ENCODE results near the gene PREX1.

Gene PREX1

DNA sequence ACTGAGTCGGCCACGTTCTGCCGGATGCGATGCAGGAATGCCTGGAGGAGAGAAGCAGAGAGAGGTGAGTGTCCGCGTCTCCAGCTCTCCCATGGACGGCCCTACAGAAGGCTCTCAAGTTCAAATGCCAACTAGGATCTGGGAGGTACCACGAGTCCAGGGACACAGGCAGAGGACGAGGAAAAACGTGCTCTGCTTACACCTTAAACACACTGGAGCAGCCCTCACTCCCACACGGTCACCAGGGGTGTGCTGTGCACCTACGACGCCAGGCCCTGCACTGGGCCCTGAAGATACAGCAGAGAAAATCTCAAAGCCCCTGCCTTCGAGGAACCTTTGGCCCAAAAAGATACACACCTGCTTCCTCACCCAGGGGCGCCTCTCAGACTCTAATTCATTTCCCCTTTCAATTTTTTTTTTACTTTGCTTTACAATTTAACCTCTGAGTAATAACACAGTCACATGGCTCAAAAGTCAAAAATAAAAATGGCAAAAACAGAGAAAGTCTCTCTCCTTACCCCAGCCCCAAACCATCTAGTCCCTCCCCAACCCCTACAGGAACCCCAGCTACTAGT, 79.9 kb downstream of the PREX1 start:
- DNase-seq: no peak

DNA sequence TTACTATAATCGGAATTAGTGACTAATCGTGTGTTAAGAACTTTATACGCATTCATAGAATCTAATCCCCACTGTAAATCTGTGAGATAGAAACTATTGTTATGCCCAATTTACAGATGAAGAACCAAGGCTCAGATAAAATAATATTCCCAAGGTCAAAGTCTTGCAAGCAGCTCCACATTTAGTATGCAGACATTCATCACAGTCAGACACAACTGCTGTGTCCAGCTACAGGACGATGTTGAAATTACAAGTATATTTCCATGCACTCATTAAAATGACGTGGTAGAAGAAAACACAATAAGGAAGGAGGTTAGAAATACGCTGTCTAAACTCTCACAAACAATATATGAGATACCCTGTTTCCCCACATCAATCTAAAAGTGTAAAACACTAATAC, 82.5 kb downstream of the PREX1 start:
- DNase-seq: peak in 1 of 2 experiments; percentile 9

DNA sequence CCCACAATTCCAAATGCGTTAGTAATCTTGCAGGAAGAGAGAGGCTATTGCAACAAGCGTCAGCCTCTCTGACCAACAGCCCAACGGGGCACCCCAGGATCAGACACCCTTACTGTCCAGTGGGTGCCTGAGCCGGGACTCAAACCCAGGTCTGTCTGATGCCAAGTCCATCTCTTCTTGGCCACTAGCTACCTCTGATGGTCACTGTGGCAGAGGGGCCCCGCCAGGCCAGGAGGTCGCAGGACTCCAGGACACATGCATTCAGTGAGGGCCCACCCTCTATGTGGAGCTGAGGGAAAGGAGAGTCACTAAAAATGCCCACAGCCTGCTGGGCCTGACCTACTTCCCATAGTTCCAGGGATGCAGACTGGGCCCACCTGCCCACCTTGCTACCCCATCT, 83.3 kb downstream of the PREX1 start:
- no peak for DNase-seq

DNA sequence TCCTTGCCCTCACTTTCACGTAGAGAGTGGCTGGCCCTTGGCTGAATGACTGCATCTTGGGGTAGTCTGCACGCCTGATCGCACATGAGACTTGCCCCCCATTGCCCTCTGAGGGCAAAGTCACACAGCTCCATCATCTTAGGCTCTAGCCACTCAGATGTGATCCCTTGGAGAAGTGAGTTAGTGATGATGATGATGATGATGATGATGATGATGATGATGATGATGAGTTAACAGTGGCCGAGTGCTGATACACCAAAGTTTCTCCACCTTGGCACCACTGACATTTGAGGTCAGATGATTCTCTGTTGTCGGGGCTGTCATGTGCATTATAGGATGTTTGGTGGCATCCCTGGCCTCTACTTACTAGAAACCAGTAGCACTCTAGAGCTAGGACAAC, 84.0 kb downstream of the PREX1 start:
- no peak for DNase-seq

DNA sequence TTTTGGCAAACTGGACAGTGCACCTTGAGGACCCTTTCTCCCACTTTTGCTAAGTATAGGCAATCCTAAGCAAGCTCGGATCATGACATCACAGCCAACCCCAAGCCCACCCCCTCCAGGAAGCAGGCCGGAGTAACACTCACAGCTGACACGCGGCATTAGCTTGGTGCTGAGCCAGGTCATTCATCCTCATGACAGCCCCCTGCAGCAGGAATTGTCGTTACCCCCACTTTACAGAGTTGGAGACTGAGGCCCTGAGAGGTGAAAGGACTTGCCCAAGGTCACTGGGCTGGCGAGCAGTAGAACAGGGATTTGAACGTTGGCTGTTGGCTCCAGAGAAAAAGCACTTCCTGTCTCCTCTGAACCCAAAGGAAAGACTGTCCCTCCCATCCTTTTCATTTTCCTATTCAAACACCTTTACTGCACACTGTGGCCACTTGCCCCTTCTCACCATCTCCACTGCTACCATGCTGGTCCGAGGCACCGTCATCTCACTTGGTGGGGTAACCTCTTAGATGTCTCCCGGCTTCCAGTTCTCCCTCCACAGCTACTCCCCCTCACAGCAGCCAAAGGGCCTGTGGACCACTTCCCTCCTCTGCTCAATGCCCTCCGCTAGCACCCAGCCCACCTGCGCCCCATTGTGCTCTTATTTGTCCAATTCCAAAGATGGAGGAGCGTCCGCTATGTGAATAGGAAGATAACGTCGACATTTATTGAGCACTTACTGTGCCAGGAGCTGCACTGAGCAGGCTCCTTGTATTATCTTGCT, 84.7 kb downstream of the PREX1 start:
- no peak for DNase-seq

DNA sequence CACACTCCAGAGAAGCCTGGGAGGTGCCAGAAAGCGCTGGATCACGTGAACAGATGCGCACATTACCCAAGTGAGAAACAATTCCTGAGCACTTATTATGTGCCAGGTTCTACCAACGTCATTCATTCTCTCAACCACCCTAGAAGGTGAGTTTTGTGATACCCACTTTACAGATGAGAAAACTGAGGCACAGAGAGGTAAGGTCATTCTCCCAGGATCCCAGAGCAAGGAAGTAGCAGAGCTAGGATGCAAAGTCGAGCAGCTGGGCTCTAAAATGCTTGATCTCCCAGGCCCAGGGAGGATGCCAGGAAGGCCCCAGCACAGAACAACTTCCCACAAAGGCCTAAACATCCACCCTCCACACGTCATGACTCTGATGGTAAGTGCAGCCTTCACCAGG, 85.6 kb downstream of the PREX1 start:
- no peak for DNase-seq

DNA sequence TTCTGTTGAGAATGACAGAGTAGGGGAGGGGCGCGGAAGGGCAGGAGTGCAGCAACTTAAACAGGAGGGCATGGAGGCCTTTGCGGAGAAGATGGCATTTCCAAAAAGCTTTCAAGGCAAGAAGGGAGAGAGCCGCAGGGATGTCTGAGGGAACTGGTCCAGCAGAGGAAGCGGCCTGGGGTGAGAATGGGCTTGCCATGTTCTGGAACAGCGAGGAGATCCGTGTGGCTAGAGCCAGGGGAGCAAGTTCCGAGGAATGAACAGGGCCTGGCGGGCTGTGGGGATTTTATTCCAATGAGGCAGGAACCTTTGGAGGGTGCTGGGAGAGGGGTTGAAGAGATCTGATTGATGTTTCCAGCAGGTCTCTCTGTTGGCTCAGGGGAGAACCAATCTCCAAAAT, 86.1 kb downstream of the PREX1 start:
- DNase-seq: no peak

DNA sequence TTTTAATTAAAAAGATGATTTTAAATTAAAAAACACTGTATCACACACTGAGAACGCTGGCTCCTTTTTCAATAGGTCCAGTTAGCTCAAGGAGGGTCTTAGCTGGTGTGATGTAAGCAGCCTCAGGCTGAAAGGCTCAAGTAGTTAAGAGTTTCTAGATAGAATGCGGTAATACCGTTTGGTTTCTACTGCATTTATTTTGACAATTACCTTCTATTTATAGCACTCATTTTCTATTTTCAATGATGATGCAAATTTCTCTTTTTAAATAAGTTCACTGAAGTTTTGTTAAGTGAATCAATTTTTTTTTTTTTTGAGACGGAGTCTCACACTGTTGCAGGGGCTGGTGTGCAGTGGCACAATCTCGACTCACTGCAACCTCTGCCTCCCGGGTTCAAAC, 87.1 kb downstream of the PREX1 start:
- no peak for DNase-seq

DNA sequence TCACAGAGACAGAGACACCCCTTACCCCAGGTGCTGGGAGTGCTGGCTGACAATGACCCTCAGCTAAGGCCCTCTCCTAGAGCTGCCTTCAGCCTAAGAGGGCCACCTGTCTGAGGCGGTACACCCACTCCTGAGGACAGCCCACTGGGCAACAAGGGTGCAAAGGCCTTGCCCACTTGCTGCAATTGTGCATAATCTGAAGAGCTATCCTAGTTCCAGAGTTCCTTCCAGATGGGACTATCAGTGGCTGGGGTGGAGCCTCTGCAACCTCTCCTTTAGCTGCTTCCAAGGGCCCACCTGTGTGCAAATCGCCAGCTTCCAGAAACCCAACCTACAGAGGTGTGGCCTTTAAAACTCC, 87.5 kb downstream of the PREX1 start:
- DNase-seq: no peak

DNA sequence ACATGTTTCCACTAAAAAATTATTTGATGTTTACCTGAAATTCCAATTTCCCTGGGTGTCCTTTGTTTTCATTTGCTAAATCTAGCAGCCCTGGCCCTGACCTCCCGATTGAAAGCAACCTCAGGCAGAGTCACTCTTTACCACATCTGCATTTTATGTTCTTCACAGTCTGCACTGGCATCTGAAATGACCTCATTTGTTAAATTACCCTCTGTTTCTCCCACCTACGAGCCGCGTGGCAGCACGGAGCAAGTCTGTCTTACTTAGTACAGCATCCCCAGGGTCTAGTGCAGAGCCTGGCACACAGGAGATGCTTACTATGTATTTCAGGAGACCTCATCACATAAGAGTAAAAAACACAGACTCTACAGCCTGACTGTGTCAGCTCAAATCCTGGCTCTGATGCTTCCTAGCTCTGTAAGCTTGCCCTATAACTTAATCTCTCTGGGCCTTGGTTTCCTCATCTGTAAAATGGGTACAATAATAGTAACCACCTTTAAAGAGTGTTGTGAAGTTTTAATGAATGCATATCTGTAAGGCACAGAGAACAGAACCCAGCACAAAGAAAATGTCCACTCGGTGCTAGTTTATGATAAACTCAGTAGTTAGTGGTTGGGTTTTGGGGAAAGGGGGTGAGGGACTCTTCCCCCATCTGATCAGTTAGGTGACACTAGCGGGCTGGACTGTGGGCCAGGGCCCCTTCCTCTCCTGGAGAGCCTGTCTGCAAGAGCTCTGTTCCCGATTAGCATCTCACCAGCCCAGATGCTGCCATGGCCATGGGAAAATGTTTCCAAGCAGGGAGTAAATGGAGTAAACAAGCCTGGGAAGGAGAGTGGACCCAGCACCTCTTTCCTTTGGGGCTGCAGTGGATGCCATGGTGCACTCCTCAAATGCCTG, 88.2 kb downstream of the PREX1 start:
- DNase-seq: no peak

DNA sequence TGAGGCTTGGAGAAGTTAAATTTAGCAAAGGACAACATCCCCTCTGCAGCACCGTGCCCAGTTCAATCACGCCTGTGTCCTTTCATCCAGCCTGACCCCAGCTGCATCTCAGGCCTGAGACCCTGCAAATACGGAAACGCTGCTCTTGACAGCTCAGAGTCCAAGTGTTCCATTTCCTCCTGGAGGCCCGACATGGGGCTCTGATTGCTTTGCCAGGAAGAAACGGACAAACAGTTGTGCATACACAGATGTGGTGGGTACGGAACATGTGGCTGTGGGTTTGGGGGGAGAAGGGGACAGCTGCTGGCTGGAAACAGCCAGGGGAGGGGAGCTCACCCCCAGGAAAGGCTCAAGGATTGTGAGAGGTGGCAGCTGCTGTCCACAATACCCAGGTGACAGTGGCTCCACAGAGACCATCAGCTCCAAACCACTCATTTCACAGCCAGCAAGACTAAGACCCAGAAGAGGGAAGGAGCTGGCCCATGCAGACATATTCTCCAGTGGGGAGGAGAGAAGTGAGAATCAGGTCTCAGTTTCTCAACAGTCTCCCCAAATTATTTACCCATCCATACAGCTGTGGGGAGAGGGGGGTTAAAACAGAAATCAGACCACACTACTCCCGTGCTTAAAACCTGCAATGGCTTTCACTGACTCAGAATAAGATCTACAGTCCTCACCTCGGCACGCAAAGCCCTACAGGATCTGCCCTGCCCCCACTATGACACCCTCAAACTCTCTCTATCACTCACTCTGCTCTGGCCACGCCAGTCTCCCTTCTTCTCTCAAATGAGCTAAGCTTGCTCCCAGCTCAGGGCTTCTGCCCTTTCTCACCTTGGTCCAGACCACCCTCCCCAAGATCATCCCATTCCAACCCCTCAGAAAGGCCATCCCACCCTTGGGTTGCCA, 89.1 kb downstream of the PREX1 start:
- DNase-seq: no peak

DNA sequence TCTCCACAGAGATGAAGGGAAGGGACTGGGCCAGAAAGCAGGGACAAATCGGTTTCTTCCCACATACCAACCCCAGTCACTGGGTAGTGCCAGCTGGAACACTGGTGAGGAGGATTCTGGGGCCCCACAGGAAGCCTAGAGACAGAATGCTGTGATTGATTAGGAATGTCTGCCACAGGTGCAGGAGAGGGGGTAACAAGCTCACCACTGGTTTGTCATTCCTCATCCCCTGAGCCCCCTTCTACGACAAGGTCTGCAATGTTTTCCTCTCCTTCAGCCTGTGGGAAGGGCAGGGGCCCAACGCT, 89.8 kb downstream of the PREX1 start:
- no peak for DNase-seq

DNA sequence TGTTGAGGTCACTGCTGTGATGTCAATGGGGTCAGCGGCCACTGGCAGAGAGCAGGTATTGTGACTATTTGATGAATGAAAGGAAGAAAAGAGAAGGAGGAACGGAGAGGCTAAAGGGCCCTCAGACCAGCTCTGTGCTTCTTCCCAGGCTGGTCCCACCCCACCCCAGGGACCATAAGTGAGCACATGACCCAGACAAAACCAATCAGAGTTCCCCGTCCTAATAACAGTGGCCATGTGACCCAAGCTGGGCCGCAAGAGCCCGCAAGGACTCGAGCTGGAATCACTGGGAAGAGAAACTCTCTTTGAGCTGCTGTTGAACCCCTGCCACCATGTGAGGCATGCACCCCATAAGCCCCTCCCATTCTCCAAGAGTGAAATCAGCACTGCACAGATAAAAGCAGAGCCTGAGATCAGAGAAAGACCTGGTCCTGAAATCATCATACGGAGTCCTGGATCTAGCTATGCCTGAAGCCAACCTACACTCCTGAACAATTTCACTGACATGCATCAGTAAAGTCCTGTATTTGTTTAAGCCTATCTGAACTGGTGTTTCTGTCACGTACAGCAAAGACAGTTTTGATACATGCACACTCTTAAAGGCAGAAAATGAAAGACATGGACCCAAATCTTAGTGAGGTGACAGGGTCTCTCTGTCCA, 90.2 kb downstream of the PREX1 start:
- no peak for DNase-seq

DNA sequence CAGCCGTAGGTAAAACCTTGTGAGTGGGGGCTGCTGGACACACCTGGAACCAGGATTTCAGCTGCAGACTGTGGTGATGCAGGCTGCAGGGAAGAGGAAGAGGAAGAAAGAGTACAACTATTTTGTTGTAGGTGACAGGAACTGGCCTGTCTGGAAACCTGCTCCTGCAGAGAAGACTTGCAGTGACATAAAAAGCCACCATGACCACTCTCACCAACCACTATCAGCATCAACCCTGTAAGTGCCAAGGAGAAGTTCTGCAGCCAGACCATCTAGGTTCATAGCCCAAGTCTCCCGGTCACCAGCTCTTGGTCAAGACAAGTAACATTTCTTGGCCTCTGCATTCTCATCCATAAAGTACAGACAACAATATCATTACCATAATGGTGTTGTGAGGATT, 91.2 kb downstream of the PREX1 start:
- DNase-seq: no peak

DNA sequence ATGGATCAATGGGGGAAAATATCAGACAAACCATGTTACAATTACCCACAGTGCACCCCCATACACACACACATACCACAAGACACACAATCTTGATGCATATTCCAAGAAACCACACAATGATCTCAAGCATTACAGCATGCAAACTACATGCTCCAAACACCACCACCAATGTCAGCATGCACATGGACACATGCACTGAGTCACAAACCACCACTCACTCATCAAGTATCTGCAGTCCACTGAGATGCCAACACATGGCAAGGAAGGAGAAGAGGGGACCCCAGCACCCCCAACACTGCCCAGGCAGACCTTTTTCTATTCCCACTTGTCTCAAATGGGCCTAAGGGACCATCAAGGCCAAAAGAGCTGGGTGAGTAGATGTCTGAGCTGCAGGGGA, 91.6 kb downstream of the PREX1 start:
- no peak for DNase-seq

DNA sequence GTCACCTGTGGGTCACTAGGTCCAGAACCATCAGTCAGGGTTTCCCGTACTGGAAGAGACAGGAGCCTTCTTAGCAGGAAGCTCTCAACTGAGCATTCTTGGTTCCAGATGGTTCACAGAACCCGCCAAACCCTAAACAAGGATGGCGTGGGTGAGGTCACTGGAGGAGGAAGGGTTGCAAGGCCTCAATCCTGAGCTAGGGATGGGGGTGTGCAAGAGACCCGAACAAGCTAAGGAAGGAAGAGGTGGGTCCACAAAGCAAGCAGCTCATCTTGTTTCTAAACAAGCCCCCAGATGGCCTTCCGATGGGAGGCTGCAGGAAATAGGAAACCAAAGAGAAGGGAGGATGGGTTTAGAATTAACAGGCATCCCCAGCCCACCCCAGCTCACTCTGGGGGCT, 92.7 kb downstream of the PREX1 start:
- DNase-seq: no peak

DNA sequence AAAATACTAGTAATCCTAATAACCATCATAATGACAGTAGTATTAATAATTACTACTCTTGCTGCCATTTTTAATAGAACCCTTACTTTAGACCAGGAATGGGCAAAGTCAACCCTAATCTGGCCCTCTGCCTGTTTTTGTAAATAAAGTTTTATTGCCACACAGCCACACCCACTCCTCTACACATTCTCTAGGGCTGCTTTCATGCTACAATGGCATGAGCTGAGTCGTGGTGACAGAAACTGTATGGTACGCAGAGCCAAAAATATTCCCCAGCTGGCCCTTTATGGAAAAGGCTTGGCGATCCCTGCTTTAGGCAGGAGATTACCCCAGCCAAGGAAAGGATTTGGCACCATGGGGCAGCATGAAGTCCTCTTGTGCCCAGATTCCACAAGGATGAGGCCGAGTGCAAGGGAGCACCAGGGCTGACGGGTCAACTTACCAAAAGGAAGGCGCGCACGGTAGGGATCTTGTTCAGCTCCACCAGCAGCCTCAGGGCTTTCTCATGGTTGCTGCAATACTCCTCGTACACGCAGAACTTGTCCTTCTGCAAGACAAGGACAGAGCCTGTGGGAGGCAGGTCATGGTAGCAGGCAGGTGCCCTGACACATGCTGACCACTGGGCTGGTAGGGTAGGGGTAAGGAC, 93.6 kb downstream of the PREX1 start:
- no peak for DNase-seq

DNA sequence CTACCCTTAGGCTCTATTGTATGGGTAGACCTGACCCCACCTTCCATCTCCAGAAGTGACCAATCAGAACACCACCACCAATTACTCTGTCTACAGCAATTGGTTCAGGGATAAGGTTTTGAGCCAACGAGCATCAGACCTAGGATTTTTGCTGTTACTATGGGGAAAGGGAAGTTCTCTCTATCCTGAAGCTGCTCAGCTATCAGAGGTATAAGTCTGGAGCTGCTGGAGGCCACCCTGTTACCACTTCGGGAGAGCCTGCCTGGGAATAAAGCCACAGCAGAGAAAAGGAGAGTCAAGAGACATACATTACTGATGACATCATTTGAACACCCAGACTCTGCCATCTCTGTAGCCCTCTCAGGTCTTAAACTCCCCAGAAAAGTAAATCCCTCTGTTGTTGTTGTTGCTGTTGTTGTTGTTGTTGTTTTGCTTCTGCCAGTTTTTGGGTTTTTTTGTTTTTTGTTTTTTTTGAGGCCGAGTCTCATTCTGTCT, 94.5 kb downstream of the PREX1 start:
- peak in 1 of 2 experiments; percentile 7 for DNase-seq

DNA sequence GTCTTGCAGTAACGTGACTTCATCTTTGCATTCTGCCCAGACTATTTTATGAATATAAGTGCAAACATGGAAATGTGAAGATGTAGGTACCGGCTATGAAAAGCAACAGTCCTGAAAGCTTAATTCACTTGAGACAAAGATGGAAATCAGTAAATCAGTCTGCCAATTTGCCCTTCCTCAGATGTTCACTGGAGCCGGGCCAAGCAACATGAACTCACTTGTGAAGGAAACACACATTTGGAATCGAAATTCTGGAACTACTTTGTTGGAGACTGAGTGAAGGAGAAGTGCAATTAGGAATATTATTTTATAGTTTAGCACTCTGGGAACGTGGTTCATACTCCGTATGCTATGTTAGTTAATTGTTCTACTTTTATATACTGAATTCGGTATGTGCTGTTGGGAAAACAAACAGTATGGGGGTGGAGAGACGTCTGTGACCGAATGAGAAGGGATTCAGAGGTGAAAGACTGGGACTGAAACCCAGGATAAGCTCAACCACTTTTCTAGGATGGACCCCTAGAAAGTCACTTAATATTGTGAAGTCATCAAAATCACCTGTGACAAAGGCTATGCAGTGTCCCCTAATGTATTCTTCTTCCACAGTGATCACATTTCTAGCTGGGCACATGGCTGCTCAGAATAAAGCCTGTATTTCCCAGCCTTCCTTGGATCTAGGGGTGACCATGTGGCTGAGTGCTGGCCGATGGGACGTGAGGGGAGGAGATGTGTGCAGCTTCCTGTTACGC, 95.5 kb downstream of the PREX1 start:
- no peak for DNase-seq

DNA sequence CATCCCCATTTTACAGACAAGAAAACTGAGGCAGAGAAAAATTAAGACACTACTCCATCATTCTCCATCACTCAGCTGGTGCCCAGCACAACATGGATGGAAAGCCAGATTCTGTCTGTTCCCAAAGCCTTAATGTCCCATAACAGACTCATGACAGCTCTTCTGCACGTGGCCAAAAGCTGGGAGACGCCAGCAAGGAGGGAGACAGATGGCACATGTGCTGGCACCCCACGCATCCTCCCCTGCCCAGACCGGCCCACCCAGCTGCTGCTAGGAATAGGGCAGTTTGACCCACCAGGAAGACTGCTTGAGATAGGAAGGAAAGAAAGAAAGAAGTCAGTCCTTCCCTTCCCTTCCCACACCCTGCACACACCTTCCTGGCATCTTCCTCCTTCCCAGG, 96.3 kb downstream of the PREX1 start:
- DNase-seq: no peak

DNA sequence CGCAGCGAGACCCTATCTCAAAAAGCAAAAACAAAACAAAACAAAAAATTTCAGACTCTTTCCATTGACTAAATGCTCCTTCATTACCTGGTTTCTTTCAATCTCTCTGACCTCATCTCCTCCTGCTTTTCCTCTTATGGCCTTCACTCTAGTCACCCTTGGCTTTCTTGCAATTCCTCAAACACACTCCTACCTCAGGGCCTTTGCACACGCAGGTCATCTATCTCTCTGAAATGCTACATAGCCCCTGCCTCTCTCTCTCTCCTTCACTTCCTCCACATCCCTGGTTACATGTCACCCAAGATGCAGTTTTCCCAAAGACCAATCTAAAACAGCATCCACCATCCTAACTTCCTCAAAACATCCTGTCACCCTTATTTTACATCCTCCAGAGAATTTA, 96.8 kb downstream of the PREX1 start:
- DNase-seq: no peak

Measured in SW 1271 (cell line).